ENCODE measurements around the gene ILDR2.

The ILDR2 gene

GRCh38 chr1:167016100-167016750, 40.9 kb upstream of the ILDR2 start:
- CTCF ChIA-PET, result interaction anchor here (1.1 to 1.7 kb wide), 2 partner anchors 36 to 107 kb away, joined by 3 to 5 read pairs; no protein-coding TSS in a partner anchor

DNA sequence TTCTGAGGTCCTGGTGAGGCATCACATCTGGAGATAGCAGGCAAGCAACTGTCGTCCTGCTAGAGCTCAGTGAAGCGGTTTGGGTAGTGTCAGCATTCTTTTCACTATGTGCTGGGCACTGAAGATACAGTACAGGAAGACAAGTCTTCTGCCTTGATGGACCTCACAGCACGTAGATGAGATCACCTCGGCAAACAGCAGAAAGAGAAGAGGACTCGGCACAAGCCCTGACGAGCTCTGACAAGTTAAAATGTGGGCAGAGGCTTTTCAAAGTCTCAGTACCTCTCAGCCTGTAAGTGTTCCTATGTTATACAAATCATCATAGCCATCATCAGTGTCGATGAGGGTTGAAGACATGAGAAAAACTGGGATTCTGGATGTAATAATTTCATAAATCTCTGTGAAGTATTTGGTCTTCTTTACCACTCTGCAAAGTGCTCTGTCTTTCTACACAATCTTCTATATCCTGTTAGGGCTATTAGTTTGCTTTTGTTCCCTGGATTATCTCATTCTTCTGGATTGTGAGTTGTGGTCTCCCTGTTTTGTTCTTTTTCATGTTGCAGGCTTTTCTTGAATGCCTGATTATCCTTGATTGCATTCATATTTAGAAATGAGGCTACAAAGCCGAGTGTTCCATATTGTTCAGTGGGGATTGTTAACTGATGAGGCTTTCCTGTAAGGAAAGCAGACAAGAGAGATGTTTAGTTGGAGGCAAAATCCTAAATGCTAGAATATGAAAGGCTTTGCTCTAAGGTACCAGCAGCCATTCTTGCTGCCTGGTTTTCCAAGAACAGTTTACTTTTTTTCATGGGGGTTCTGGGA, 38.0 kb upstream of the ILDR2 start:
- Histone ChIP-seq H3K36me3 (ENCODE audit: control insufficient read depth in 2 of 2, insufficient read depth in 1 of 2, low read length in 2 of 2) (no peaks in the 10 kb centered on the region), H3K27ac (ENCODE audit: extremely low read depth, low read depth, low read length) (no peak overlapping the region), H3K4me1 (ENCODE audit: control insufficient read depth, insufficient read depth, low read length) (no peaks in the 10 kb centered on the region), H3K9me3 (ENCODE audit: control insufficient read depth, insufficient read depth, low read depth, low read length) (no peaks in the 10 kb centered on the region), H3K4me3 (ENCODE audit: low read depth, low read length) (no peak overlapping the region)
- ChIA-PET CTCF (no interaction called here), POLR2A (no interaction called here)
- no peak for TF ChIP-seq ZBTB7A (tag by site-specific recombination; IDR thresholded peaks at IDR 0.05; ENCODE audit: low read depth)
- no peak for TF ChIP-seq ZNF175 (tag by site-specific recombination; IDR thresholded peaks at IDR 0.05)
- TF ChIP-seq ZNF148 (tag by site-specific recombination; IDR thresholded peaks at IDR 0.05; ENCODE audit: borderline replicate concordance), result no peak
- TF ChIP-seq ZSCAN18 (tag by site-specific recombination; IDR thresholded peaks at IDR 0.05), result no peak
- no peak for TF ChIP-seq REST (tag by site-specific recombination; IDR thresholded peaks at IDR 0.05)
- no peak for TF ChIP-seq ZNF571 (tag by site-specific recombination; IDR thresholded peaks at IDR 0.05)
- no peak for TF ChIP-seq ZNF155 (tag by site-specific recombination; IDR thresholded peaks at IDR 0.05)
- TF ChIP-seq ZNF350 (tag by site-specific recombination; IDR thresholded peaks at IDR 0.05), result no peak
- TF ChIP-seq ZNF394 (tag by site-specific recombination; IDR thresholded peaks at IDR 0.05; ENCODE audit: borderline replicate concordance), result no peak
- TF ChIP-seq GFI1B (tag by site-specific recombination; IDR thresholded peaks at IDR 0.05), result no peak
- TF ChIP-seq ZNF747 (tag by site-specific recombination; IDR thresholded peaks at IDR 0.05), result no peak
- TF ChIP-seq ZNF501 (tag by site-specific recombination; IDR thresholded peaks at IDR 0.05), result no peak

More at GRCh38 chr1:167016100-167016750, 40.9 kb upstream of the ILDR2 start:
- H3K36me3 ChIP-seq (ENCODE audit: control insufficient read depth in 2 of 2, insufficient read depth in 1 of 2, low read length in 2 of 2), result no peaks in the 10 kb centered on the region
- no peaks in the 10 kb centered on the region for H3K9me3 ChIP-seq (ENCODE audit: control insufficient read depth, insufficient read depth, low read depth, low read length)
- TF ChIP-seq ZNF24 (tag by site-specific recombination; IDR thresholded peaks at IDR 0.05), result no peak
- no peak for TF ChIP-seq ZNF248 (tag by site-specific recombination; IDR thresholded peaks at IDR 0.05)
- TF ChIP-seq MEIS1 (CRISPR knock-in tag; IDR thresholded peaks at IDR 0.05; ENCODE audit: borderline replicate concordance), result no peak
- no peak for TF ChIP-seq ZNF658 (tag by site-specific recombination; IDR thresholded peaks at IDR 0.05)
- TF ChIP-seq ZNF76 (tag by site-specific recombination; IDR thresholded peaks at IDR 0.05; ENCODE audit: borderline replicate concordance, low read depth), result no peak
- TF ChIP-seq KLF7 (tag by site-specific recombination; IDR thresholded peaks at IDR 0.05; ENCODE audit: borderline replicate concordance), result no peak
- no peak for TF ChIP-seq ZNF544 (tag by site-specific recombination; IDR thresholded peaks at IDR 0.05)
- no peak for TF ChIP-seq ZNF174 (tag by site-specific recombination; IDR thresholded peaks at IDR 0.05)
- TF ChIP-seq GFI1B (tag by site-specific recombination; IDR thresholded peaks at IDR 0.05), result no peak
- no peak for TF ChIP-seq ZIC2 (tag by site-specific recombination; IDR thresholded peaks at IDR 0.05)
- TF ChIP-seq ZBTB1 (tag by site-specific recombination; IDR thresholded peaks at IDR 0.05), result no peak
- TF ChIP-seq, protein P1, sequence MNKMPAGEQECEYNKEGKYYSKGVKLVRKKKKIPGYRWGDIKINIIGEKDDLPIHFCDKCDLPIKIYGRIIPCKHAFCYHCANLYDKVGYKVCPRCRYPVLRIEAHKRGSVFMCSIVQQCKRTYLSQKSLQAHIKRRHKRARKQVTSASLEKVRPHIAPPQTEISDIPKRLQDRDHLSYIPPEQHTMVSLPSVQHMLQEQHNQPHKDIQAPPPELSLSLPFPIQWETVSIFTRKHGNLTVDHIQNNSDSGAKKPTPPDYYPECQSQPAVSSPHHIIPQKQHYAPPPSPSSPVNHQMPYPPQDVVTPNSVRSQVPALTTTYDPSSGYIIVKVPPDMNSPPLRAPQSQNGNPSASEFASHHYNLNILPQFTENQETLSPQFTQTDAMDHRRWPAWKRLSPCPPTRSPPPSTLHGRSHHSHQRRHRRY (tag by site-specific recombination; IDR thresholded peaks at IDR 0.05), result no peak
- no peak for TF ChIP-seq TRIM28 (IDR thresholded peaks at IDR 0.05; ENCODE audit: borderline replicate concordance, low read length)
- TF ChIP-seq ZNF157 (tag by site-specific recombination; IDR thresholded peaks at IDR 0.05), result no peak
- TF ChIP-seq, protein P2, sequence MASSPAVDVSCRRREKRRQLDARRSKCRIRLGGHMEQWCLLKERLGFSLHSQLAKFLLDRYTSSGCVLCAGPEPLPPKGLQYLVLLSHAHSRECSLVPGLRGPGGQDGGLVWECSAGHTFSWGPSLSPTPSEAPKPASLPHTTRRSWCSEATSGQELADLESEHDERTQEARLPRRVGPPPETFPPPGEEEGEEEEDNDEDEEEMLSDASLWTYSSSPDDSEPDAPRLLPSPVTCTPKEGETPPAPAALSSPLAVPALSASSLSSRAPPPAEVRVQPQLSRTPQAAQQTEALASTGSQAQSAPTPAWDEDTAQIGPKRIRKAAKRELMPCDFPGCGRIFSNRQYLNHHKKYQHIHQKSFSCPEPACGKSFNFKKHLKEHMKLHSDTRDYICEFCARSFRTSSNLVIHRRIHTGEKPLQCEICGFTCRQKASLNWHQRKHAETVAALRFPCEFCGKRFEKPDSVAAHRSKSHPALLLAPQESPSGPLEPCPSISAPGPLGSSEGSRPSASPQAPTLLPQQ (tag by site-specific recombination; IDR thresholded peaks at IDR 0.05), result no peak
- no peak for TF ChIP-seq ZNF488 (tag by site-specific recombination; IDR thresholded peaks at IDR 0.05)
- no peak for TF ChIP-seq ZNF350 (tag by site-specific recombination; IDR thresholded peaks at IDR 0.05)
- H3K27ac ChIP-seq (ENCODE audit: extremely low read depth, low read depth, low read length), result no peak overlapping the region
- POLR2A ChIA-PET, result no interaction called here
- no peak overlapping the region for H3K4me3 ChIP-seq (ENCODE audit: low read depth, low read length)
- no peaks in the 10 kb centered on the region for H3K4me1 ChIP-seq (ENCODE audit: control insufficient read depth, insufficient read depth, low read length)

Measured in HEK293 (cell line).